ENCODE measurements around the gene ADAMTS2.

- TF ChIP-seq CTCF (IDR thresholded peaks at IDR 0.05) (no peak), POLR2A (IDR thresholded peaks at IDR 0.05) (no peak)
Measured at GRCh38 chr5:179308563-179309382, 36.5 kb downstream of the ADAMTS2 start.
